Measurements from ENCODE around the gene PCYT2. TPM values are rescaled to one million over a fixed set of nuclear protein-coding genes. Genes with fewer than 3 reads are reported as not detected.

PCYT2 gene
- polyA plus RNA-seq, 1 donor (not counting 4 experiments of a cell fraction or from before 2014, with no cell fraction given) = 38.1 TPM

DNA sequence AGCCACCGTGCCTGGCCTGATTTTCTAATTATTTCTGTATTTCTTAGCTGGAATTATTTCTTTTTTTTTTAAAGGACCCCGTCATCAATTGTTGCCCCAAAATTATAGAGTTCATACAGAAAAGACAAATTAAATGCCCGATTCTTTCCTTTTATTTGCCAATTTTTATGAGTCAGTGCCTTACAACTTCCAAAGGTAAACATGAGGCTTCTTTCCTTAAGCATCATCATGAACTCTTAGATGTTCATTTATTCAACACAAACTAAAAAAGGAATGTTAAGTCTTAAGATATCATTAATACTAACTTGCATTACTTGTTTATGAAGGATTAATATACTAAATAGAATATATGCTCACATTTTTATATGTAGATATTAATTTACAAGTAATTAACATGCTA, 32.9 kb downstream of the PCYT2 start:
- FAIRE-seq (no peak), DNase-seq (ENCODE audit: low read depth, low spot score) (no peak)
- H3K27me3 ChIP-seq (ENCODE audit: control insufficient read depth, extremely low read depth, insufficient read depth, low read length) = no peaks in the 10 kb centered on the region
- H3K27ac ChIP-seq (ENCODE audit: control insufficient read depth, insufficient read depth, low read length) = no peak overlapping the region
- H3K79me2 ChIP-seq (ENCODE audit: control insufficient read depth, insufficient read depth, low read length) = no peaks in the 10 kb centered on the region
- H2AFZ ChIP-seq (ENCODE audit: control insufficient read depth, low read length) = no peak overlapping the region
- dilution Hi-C loops (cut with MboI; ENCODE audit: extremely low pct_ligation_motif_present, low sequenced_read_pairs) = no loop called here
- no peaks in the 10 kb centered on the region for H3K9me1 ChIP-seq (ENCODE audit: control insufficient read depth, extremely low read depth, insufficient read depth, low read length)
- H3K9me3 ChIP-seq (ENCODE audit: control insufficient read depth, low read depth, low read length) = no peaks in the 10 kb centered on the region
- no peak overlapping the region for H3K4me3 ChIP-seq (ENCODE audit: control insufficient read depth in 2 of 3, extremely low read depth in 1 of 3, insufficient read depth in 2 of 3, low read depth in 1 of 3, low read length in 3 of 3)
- H3K36me3 ChIP-seq (ENCODE audit: control insufficient read depth in 2 of 2, extremely low read depth in 1 of 2, insufficient read depth in 2 of 2, low read length in 2 of 2) = peaks cover 7 to 15% of the 10 kb centered on the region in 2 experiments
- H4K20me1 ChIP-seq (ENCODE audit: control insufficient read depth, extremely low read depth, insufficient read depth, low read length) = no peaks in the 10 kb centered on the region
- no peak for TF ChIP-seq EZH2 (IDR thresholded peaks at IDR 0.05; ENCODE audit: low read length)
- TF ChIP-seq, protein P1, sequence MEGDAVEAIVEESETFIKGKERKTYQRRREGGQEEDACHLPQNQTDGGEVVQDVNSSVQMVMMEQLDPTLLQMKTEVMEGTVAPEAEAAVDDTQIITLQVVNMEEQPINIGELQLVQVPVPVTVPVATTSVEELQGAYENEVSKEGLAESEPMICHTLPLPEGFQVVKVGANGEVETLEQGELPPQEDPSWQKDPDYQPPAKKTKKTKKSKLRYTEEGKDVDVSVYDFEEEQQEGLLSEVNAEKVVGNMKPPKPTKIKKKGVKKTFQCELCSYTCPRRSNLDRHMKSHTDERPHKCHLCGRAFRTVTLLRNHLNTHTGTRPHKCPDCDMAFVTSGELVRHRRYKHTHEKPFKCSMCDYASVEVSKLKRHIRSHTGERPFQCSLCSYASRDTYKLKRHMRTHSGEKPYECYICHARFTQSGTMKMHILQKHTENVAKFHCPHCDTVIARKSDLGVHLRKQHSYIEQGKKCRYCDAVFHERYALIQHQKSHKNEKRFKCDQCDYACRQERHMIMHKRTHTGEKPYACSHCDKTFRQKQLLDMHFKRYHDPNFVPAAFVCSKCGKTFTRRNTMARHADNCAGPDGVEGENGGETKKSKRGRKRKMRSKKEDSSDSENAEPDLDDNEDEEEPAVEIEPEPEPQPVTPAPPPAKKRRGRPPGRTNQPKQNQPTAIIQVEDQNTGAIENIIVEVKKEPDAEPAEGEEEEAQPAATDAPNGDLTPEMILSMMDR (optimal IDR thresholded peaks at IDR 0.05 in 1 of 3, IDR thresholded peaks at IDR 0.05 in 1 of 3, conservative IDR thresholded peaks at IDR 0.05 in 1 of 3; ENCODE audit: extremely low read depth in 1 of 3, insufficient read depth in 2 of 3, low read length in 3 of 3) = no peak
- H3K4me2 ChIP-seq (ENCODE audit: control insufficient read depth, extremely low read depth, insufficient read depth, low read depth, low read length) = no peak overlapping the region
- no peak overlapping the region for H3K9ac ChIP-seq (ENCODE audit: control insufficient read depth, extremely low read depth, insufficient read depth, low read length)
- peaks cover 2% of the 10 kb centered on the region for H3K4me1 ChIP-seq (ENCODE audit: control insufficient read depth, extremely low read depth, insufficient read depth, low read length)

DNA sequence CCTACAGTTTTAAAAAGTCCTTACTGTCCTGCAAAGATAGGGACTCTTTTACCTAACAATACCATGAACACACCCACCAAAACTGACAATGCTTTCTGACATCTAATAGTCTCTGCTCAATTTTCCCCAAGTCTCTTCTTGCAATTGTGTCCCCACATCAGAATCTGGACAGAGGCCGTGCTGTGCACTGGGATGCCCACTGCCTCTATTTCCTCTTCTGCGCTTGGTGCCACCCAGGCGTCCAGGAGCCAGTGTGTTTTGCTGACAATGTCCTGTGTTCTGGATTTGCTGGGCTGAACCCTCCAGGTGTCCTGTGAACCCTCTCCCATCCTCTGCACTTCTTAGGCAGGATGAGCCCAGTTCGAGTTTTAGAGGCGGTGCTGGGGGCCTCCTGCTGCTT, 33.6 kb downstream of the PCYT2 start:
- dilution Hi-C loops (cut with MboI; ENCODE audit: extremely low pct_ligation_motif_present, low sequenced_read_pairs) = no loop called here
- H3K9me3 ChIP-seq (ENCODE audit: control insufficient read depth, low read depth, low read length) = no peaks in the 10 kb centered on the region
- H3K4me1 ChIP-seq (ENCODE audit: control insufficient read depth, extremely low read depth, insufficient read depth, low read length) = peaks cover 2% of the 10 kb centered on the region
- H3K27me3 ChIP-seq (ENCODE audit: control insufficient read depth, extremely low read depth, insufficient read depth, low read length) = no peaks in the 10 kb centered on the region
- H2AFZ ChIP-seq (ENCODE audit: control insufficient read depth, low read length) = no peak overlapping the region
- no peaks in the 10 kb centered on the region for H4K20me1 ChIP-seq (ENCODE audit: control insufficient read depth, extremely low read depth, insufficient read depth, low read length)
- H3K4me3 ChIP-seq (ENCODE audit: control insufficient read depth in 2 of 3, extremely low read depth in 1 of 3, insufficient read depth in 2 of 3, low read depth in 1 of 3, low read length in 3 of 3) = no peak overlapping the region
- H3K79me2 ChIP-seq (ENCODE audit: control insufficient read depth, insufficient read depth, low read length) = no peaks in the 10 kb centered on the region
- TF ChIP-seq, protein P1 (optimal IDR thresholded peaks at IDR 0.05 in 1 of 3, IDR thresholded peaks at IDR 0.05 in 1 of 3, conservative IDR thresholded peaks at IDR 0.05 in 1 of 3; ENCODE audit: extremely low read depth in 1 of 3, insufficient read depth in 2 of 3, low read length in 3 of 3) = no peak
- no peak for TF ChIP-seq EZH2 (IDR thresholded peaks at IDR 0.05; ENCODE audit: low read length)
- FAIRE-seq (no peak), DNase-seq (ENCODE audit: low read depth, low spot score) (no peak)
- no peak overlapping the region for H3K27ac ChIP-seq (ENCODE audit: control insufficient read depth, insufficient read depth, low read length)
- no peaks in the 10 kb centered on the region for H3K9me1 ChIP-seq (ENCODE audit: control insufficient read depth, extremely low read depth, insufficient read depth, low read length)
- no peak overlapping the region for H3K9ac ChIP-seq (ENCODE audit: control insufficient read depth, extremely low read depth, insufficient read depth, low read length)
- H3K36me3 ChIP-seq (ENCODE audit: control insufficient read depth in 2 of 2, extremely low read depth in 1 of 2, insufficient read depth in 2 of 2, low read length in 2 of 2) = peaks cover 7 to 15% of the 10 kb centered on the region in 2 experiments
- H3K4me2 ChIP-seq (ENCODE audit: control insufficient read depth, extremely low read depth, insufficient read depth, low read depth, low read length) = no peak overlapping the region

All from keratinocyte (primary cell).